ENCODE data around the gene JMJD7.

The JMJD7 gene

DNA sequence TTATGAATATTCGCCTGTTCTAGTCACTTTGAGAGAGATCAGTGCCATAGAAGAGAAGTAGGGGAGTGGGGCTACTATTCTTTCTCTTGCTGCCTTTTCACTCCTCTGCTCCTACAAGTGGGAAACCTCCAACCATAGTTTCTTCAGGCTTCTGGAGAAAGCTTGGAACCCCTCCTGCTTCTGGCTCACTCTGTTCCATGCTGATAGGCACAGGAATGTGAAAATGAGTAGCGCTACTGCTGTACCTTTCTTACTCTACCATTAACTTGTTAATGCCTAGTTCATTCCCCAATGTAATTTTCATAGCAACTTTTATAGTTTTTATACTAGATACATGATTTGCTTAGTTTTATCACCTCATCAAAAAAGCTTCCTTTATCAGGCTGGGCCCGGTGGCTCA is 26.7 kb upstream of the JMJD7 start:
- DNase-seq: no peak

DNA sequence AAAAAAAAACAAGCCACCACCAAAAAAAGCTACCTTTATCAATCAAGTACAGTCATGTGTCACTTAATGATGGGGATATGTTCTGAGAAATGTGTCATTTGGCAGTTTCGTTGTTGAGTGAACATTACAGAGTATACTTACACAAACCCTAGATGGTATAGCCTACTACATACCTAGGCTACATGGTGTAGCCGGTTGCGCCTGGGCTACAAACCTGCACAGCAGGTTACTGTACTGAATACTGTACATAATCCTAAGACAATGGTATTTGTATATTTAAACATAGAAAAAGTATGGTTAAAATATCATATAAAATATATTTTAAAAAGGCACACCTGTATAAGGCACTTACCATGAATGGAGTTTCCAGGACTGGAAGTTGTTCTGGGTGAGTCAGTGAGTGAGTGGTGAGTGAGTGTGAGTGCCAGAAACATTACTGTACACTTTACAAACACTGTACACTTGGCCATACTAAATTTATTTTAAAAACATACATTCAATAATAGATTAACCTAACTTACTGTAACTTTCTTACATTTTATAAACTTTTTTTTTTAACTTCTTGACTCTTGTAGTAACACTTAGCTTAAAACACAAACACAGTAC is 25.9 kb upstream of the JMJD7 start:
- no peak for DNase-seq

GRCh38 chr15:41804361-41804760 is 23.5 kb upstream of the JMJD7 start:
- DNase-seq: no peak

GRCh38 chr15:41804916-41805666 is 22.8 kb upstream of the JMJD7 start:
- no peak for DNase-seq

GRCh38 chr15:41805711-41806110 is 22.2 kb upstream of the JMJD7 start:
- DNase-seq: no peak

DNA sequence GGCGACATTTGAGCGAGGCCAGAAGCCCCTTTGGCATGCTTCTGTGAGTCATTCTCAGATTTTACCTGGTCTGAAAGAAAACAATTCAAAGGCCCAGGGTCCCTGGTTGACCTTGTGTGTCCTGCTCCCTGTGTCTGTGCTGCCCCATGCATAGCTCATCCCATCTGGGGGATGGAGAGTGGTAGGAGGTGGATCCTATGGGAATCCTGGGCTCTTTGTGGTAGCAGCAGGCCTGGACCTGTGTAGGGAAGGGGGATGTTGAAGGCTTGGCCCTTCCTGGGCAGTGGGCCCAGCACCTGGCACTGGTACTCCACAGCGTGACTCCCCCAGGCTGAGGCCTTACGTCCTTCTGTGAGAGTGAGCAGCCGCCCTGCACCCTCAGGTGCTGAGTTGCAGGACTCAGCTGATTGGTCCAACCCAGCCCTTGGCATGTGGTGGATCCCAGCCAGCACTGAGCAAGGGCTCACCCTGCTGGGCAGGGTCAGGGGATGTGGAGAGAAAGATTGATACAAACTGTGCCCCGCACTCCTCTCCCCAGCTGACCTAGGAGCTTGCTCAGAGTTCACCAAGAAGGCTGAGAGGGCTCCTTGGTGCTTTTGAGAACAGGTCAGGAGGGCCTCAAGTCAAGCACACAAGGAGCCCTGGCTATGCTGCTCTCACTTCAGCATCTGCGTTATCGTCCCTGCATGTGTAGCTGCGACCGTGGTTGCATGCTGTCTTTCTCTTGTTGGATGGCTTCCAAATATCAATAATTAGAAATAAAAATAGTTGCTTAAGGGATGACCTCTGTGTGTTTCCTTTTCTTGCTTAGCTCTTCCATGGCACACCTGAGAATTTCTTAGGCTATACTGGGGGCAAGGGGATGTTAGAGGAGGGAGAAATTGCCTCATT is 21.4 kb upstream of the JMJD7 start:
- no peak for DNase-seq

DNA sequence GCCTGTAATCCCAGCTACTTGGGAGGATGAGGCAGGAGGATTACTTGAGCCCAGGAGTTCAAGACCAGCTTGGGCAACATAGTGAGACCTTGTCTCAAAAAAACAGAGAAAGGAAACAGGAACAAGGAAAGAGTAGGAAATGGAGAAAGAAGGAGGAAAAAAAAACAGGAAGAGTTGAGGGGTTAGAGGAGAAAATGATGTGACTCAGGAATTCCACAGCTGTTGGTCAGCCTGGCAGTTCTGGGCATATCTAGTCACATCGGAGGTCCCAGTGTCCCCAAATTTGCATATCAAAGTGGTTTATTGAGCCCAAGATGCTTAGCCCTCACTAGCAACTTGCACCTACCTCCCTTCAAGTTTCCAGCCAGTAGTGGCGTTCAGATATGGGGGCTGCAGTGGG is 18.8 kb upstream of the JMJD7 start:
- DNase-seq: no peak

DNA sequence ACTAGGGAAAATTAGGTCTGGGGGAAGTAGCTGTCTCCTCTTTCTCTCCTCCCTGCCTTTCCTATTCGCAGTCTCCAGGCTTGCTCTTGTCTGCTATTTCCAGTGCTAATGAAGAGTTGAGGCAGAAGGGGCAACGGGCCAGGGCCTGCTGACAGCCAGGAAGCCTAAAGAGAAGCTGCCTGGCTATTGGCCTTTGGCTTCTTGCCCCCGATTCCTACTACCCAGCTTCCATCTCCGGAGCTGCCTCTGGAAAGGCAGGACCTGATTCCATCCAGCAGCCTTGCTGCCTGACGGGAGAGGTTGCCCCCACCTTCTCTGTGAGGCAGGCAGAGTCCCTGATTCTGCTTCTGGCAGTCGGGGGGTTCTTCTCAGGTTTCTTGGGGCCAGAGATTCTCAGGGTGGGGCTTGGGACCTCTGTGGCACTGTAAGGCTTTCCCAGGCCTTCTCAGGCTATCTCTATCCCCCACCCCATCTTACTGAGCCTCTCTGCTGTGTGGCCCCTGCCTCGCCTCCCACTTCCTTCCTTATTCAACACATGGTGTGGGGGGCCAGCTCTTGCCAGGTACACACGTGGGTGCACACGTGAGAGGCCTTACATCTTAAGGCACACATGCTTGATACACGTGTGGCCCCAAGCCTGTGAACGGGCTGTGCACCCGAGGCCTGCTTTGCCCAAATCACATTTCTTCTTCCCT is 18.2 kb upstream of the JMJD7 start:
- no peak for DNase-seq

GRCh38 chr15:41810651-41811431 is 17.1 kb upstream of the JMJD7 start:
- no peak for DNase-seq

DNA sequence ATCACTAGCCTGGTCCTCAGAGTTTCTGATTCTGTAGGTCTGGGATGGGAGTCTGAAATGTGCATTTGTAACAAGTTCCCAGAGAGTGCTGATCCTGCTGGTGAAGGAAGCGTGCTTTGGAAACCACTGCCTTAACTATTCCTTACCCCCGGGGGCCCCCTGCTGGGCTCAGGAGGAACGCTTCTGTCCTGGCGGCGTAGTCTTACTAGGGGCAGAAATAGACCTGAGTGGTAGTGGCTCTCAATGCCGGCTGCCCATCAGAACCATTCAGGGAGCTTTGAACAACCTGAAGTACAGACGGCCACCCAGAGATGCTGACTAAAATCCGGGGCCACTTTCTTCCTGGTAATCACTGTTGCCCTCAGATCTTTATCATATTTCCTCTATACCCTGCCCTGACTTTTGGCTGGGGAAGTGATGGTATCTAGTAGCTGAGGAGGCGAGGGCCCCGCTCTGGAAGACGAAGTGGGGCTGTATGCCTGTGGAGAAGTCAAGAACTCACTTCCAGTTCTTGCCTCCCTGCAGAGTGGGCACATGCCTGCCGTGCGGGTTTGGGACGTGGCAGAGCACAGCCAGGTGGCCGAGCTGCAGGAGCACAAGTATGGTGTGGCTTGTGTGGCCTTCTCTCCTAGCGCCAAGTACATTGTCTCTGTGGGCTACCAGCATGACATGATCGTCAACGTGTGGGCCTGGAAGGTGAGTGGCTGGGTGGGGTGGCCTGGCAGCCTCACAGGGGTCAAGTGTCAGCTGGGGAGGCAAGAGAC is 16.3 kb upstream of the JMJD7 start:
- DNase-seq: peak; percentile 81

GRCh38 chr15:41812820-41813375 is 15.0 kb upstream of the JMJD7 start:
- no peak for DNase-seq

DNA sequence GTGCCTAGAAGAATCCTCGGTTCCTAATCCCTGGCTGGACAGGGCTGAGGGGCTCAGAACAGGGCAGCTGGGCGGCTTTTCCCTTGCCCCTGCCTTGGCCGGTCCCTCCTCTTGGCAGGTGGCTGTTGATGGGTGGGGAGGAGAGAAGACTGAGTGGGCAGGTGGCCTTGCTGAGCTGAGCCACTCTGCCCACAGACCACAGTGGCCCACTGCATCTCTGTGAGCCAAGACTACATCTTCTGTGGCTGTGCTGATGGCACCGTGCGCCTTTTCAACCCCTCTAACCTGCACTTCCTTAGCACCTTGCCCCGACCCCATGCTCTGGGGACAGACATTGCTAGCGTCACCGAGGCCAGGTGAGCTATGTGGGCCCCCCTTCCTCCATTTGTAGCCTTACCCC is 14.5 kb upstream of the JMJD7 start:
- no peak for DNase-seq

DNA sequence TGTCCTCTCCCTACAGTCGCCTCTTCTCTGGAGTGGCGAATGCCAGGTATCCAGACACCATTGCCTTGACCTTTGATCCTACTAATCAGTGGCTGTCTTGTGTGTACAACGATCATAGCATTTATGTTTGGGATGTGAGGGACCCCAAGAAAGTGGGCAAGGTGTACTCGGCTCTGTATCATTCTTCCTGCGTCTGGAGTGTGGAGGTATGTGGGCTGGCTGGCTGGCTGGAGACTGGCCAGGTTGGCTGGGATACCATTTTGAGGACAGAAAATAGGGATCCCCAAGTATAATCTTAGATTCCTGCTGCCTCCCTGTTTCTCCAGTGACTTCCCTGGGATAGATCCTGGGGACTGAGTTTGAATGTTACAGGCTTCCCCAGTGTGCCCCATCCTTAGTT is 13.4 kb upstream of the JMJD7 start:
- DNase-seq: no peak

DNA sequence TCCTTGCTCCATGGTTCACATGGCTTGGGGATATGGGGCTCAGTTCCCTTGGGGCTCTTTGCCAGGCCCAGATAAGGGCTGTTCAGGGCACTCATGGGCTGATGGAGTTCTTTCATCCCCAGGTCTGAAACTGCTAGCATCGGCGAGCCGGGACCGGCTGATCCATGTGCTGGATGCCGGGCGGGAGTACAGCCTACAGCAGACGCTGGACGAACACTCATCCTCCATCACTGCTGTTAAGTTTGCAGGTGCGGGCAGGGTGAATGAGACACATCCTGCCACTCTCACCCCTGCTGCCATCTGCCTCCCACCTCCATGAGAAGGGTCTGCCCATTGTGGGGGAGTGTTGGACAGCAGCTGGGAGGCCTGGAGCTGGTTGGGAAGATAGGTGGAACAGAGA is 11.1 kb upstream of the JMJD7 start:
- no peak for DNase-seq

GRCh38 chr15:41817327-41817726 is 10.6 kb upstream of the JMJD7 start:
- no peak for DNase-seq

- no peak for DNase-seq
Measured at GRCh38 chr15:41817781-41818180, 10.1 kb upstream of the JMJD7 start.

GRCh38 chr15:41819455-41820050 is 8.3 kb upstream of the JMJD7 start:
- no peak for DNase-seq

- DNase-seq: no peak
Measured at GRCh38 chr15:41820791-41821423, 7.0 kb upstream of the JMJD7 start.

- DNase-seq: no peak
Measured at GRCh38 chr15:41821831-41822230, 6.1 kb upstream of the JMJD7 start.

GRCh38 chr15:41822471-41822870 is 5.4 kb upstream of the JMJD7 start:
- no peak for DNase-seq

Data from fibroblast of skin of scalp (primary cell).